CD4-positive, alpha-beta T cell treated with Interferon gamma for 1 hour (primary cell): ENCODE data around the gene CARS2.
A peak's percentile ranks its signal among the peaks of the same experiment; 100 is the strongest.

ENCODE experiments used
- DNase-seq: peaks from one replicate; pipeline ENCODE4 v3.0.0-alpha.2; 2020

The CARS2 gene

GRCh38 chr13:110649551-110649950, 56.4 kb downstream of the CARS2 start:
- DNase-seq: no peak

GRCh38 chr13:110648848-110649421, 57.0 kb downstream of the CARS2 start:
- DNase-seq: no peak

GRCh38 chr13:110648146-110648819, 57.6 kb downstream of the CARS2 start:
- no peak for DNase-seq

- no peak for DNase-seq
Observed at GRCh38 chr13:110647365-110647737, 58.6 kb downstream of the CARS2 start.

GRCh38 chr13:110646442-110647364, 59.2 kb downstream of the CARS2 start:
- DNase-seq: no peak

- DNase-seq: no peak
Observed at GRCh38 chr13:110645750-110646149, 60.2 kb downstream of the CARS2 start.

GRCh38 chr13:110644892-110645521, 60.9 kb downstream of the CARS2 start:
- DNase-seq: peak; percentile 74

- no peak for DNase-seq
Observed at GRCh38 chr13:110643768-110644421, 62.0 kb downstream of the CARS2 start.

GRCh38 chr13:110643324-110643723, 62.6 kb downstream of the CARS2 start:
- no peak for DNase-seq

- no peak for DNase-seq
Observed at GRCh38 chr13:110642291-110642981, 63.5 kb downstream of the CARS2 start.

- DNase-seq: no peak
Observed at GRCh38 chr13:110641055-110642015, 64.6 kb downstream of the CARS2 start.

GRCh38 chr13:110640591-110641029, 65.3 kb downstream of the CARS2 start:
- no peak for DNase-seq

GRCh38 chr13:110639935-110640334, 66.0 kb downstream of the CARS2 start:
- DNase-seq: no peak

GRCh38 chr13:110638814-110639806, 66.8 kb downstream of the CARS2 start:
- no peak for DNase-seq

GRCh38 chr13:110638257-110638656, 67.7 kb downstream of the CARS2 start:
- no peak for DNase-seq

- no peak for DNase-seq
Observed at GRCh38 chr13:110637747-110638146, 68.2 kb downstream of the CARS2 start.

- no peak for DNase-seq
Observed at GRCh38 chr13:110637275-110637674, 68.6 kb downstream of the CARS2 start.

GRCh38 chr13:110636701-110637201, 69.2 kb downstream of the CARS2 start:
- no peak for DNase-seq

- DNase-seq: no peak
Observed at GRCh38 chr13:110636053-110636475, 69.9 kb downstream of the CARS2 start.
